ENCODE data around the gene PICALM.

DNA sequence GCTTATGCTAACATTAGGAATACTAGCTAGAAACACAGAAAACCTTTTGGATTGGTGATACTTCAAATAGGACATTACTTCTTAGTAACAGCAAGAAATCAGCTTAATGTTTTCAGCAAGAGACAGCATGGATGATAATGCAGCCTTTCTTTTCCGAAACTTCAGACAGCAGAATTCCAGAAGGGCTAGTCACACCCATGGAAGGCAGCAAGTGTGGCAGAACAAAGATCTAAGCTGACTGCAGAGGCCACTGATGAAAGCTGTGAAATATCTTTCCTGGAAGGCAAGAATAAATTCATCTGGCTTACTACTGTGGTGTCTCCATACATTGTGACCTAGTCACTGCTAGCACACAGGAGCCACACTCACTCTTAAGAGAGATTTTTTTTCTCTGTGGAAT is 113.4 kb downstream of the PICALM start:
- no peak for TF ChIP-seq POLR2A (IDR thresholded peaks at IDR 0.05)
- TF ChIP-seq, protein P1, sequence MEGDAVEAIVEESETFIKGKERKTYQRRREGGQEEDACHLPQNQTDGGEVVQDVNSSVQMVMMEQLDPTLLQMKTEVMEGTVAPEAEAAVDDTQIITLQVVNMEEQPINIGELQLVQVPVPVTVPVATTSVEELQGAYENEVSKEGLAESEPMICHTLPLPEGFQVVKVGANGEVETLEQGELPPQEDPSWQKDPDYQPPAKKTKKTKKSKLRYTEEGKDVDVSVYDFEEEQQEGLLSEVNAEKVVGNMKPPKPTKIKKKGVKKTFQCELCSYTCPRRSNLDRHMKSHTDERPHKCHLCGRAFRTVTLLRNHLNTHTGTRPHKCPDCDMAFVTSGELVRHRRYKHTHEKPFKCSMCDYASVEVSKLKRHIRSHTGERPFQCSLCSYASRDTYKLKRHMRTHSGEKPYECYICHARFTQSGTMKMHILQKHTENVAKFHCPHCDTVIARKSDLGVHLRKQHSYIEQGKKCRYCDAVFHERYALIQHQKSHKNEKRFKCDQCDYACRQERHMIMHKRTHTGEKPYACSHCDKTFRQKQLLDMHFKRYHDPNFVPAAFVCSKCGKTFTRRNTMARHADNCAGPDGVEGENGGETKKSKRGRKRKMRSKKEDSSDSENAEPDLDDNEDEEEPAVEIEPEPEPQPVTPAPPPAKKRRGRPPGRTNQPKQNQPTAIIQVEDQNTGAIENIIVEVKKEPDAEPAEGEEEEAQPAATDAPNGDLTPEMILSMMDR (IDR thresholded peaks at IDR 0.05) = no peak
